IPS-18c (cell line): ENCODE results near the gene P3H4.

Experiments
- H3K4me3 ChIP-seq: 2 replicates; pipeline ENCODE4 v1.7.0; 2013; ENCODE audit warnings: low read depth, mild to moderate bottlenecking, low read length, moderate library complexity; ENCODE audit not compliant: insufficient read depth
- H3K9me3 ChIP-seq: one replicate; pipeline ENCODE4 v1.6.1; 2013; ENCODE audit warnings: mild to moderate bottlenecking, low read length, moderate library complexity; ENCODE audit not compliant: control insufficient read depth, insufficient read depth

The P3H4 gene

DNA sequence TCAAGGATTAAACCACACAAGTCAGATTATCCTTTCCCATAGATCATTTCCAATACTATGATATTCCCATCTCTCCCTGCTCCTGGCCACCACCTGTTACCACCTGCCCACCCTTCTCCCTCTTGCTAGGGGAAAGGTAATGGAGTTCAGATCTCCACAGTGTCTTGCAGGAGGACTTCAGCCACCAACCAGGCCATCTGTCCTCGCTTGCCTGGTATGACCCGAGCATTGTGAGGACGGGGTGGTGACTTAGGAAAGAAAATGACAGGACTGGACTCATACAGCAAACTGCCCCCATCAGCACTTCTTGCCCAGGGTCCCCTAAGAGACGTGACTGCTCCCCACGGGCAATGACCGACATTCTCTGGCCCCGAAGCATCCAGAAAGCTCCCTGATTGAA, 11.8 kb upstream of the P3H4 start:
- Histone ChIP-seq H3K4me3 (no peak overlapping the region), H3K9me3 (no peaks in the 10 kb centered on the region)

DNA sequence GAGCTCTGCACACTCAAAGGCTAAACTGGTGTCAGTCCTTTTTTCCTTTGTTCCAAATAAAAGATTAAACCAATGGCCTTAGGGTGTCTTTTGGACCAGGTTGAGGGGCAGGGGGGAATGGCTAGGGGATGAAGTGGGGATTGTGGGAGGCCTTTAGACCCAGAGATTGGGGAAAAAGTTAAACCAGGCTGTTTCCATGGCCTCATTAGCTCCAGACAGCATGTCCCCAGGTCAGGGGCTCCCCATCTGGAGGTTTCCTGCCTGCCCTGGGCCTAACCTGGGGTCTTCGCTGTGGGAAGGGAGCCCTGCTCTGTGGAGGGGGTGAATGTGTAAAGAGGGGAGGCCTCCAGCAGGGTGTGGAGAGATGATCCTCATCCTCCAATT, 11.4 kb upstream of the P3H4 start:
- Histone ChIP-seq H3K9me3 (peaks cover 1% of the 10 kb centered on the region), H3K4me3 (no peak overlapping the region)

DNA sequence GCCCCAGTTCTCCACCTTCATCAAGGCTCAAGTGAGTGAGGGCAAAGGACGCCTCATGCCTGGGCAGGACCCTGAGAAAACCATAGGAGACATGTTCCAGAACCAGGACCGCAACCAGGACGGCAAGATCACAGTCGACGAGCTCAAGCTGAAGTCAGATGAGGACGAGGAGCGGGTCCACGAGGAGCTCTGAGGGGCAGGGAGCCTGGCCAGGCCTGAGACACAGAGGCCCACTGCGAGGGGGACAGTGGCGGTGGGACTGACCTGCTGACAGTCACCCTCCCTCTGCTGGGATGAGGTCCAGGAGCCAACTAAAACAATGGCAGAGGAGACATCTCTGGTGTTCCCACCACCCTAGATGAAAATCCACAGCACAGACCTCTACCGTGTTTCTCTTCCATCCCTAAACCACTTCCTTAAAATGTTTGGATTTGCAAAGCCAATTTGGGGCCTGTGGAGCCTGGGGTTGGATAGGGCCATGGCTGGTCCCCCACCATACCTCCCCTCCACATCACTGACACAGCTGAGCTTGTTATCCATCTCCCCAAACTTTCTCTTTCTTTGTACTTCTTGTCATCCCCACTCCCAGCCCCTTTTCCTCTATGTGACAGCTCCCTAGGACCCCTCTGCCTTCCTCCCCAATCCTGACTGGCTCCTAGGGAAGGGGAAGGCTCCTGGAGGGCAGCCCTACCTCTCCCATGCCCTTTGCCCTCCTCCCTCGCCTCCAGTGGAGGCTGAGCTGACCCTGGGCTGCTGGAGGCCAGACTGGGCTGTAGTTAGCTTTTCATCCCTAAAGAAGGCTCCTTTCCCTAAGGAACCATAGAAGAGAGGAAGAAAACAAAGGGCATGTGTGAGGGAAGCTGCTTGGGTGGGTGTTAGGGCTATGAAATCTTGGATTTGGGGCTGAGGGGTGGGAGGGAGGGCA, 10.7 kb upstream of the P3H4 start:
- no peak overlapping the region for H3K4me3 ChIP-seq
- H3K9me3 ChIP-seq, result peaks cover 2% of the 10 kb centered on the region

DNA sequence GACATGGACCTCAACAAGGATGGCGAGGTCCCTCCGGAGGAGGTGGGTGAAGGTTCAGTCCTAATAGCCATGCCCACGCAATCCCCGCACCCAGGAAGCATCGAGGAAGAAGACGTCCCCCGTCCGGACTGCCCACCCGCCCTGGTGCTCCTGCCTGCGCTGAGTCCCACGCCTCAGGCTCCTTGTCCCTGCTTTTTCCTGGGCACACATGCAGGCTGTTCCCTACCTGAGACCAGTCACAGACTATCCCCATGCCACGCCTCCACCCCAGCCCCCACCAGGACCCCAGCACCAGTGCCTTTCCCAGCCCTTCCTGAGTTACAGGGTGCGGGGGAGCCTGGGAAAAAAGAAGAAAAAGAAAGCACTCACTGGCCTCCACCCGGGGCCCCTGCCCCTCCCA, 10.0 kb upstream of the P3H4 start:
- Histone ChIP-seq H3K4me3 (no peak overlapping the region), H3K9me3 (peaks cover 2% of the 10 kb centered on the region)

DNA sequence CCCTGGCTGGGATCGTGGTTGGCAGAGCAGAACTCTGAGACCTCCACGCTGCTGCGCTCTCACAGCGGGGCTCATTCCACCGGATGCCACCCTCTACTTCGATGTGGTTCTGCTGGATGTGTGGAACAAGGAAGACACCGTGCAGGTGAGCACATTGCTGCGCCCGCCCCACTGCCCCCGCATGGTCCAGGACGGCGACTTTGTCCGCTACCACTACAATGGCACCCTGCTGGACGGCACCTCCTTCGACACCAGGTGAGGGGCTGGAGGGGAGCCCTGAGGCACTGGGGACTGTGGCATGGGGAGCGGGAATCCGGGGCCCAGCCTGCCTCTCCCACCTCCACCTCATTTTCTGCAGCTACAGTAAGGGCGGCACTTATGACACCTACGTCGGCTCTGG, 6.3 kb upstream of the P3H4 start:
- peaks cover 2% of the 10 kb centered on the region for H3K9me3 ChIP-seq
- H3K4me3 ChIP-seq, result no peak overlapping the region

DNA sequence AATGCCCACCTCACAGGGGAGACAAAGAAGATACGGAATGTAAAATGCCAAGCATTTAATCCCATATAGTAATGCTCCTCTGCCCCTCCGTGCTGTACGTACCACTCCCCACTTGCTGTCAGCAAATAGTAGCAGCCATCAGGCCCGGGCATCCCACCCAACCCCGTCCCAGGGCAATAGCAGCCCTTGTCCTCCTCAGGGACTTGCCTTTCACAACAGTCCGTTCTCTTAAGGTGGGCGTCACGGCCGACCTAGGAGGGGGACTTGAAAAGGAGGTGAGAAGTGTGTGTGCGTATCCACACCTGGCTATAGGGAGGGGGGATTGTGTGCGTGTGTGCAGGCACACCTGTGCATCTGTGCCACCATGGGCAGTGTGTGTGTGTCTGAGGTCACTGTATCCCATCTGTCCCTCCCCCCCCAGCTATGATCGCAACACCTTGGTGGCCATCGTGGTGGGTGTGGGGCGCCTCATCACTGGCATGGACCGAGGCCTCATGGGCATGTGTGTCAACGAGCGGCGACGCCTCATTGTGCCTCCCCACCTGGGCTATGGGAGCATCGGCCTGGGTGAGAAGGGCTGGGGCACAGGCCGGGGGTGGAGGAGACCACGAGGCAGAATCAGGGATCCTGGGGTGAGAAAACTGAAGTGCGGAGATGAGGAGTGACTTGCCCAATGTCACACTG, 5.0 kb upstream of the P3H4 start:
- Histone ChIP-seq H3K4me3 (no peak overlapping the region), H3K9me3 (peaks cover 2% of the 10 kb centered on the region)

DNA sequence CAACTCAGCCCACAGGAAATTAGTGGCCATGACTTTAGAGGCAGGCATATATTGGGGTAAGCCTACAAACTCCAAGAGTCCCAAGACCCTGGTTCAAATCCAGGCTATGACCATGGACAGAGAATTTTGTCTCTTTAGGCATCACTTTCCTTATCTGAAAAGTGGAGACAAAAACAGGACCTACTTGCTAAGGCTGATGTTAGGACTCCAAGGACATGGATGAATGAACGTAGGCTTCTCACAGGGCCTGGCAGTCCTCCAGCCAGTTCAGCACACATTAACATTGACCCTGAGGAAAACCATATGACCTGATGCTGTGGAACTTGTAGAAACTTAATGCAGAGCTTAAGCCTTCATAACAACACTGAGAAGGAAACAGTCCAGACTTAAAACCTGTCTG, 2.4 kb upstream of the P3H4 start:
- H3K9me3 ChIP-seq, result peaks cover 2% of the 10 kb centered on the region
- H3K4me3 ChIP-seq, result peak overlapping the region; percentile 96

DNA sequence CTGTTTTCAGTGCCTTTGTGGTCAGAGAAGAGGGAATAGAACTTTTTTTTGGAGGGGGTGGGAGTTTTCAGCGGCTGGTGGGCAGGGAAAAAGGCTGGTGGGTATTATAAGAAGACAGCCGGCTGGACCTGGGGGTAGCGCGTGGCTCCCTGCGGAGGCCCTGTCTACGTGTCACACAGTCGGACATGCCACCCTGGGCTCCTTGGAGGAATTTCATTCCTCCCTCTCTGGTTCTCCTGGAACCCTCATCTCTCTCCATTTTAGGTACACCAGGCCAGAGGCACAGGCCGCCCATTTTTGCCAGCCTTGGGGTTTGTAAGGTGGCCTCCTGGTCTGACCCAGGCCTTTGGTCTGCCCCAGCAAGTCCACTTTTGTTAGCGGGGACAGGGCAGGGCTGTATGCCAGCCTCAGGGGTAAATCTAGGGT, 2.0 kb upstream of the P3H4 start:
- Histone ChIP-seq H3K9me3 (peaks cover 2% of the 10 kb centered on the region), H3K4me3 (peak overlapping the region; percentile 96)

DNA sequence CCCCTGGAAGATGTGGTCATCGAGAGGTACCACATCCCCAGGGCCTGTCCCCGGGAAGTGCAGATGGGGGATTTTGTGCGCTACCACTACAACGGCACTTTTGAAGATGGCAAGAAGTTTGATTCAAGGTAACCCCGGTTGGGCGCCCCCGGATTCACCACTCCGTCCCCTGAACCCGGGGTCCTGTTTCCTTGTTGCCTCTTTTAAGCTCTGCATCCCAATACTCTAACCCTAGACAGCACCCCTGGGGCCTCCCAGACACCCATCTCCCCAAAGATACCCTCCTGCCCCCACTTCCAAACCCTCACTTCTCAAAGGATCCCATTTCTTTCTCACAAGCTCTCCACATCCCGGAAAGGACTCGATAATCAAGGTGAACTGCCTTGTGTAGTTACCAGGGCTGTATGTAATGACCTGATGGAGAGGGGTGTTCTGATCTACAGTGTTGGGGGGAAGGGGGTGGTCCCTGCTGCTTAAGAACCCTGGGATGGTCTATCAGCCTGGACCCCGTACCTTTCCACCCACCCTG, 1.5 kb upstream of the P3H4 start:
- H3K9me3 ChIP-seq, result peaks cover 4% of the 10 kb centered on the region
- peak overlapping the region; percentile 96 for H3K4me3 ChIP-seq

DNA sequence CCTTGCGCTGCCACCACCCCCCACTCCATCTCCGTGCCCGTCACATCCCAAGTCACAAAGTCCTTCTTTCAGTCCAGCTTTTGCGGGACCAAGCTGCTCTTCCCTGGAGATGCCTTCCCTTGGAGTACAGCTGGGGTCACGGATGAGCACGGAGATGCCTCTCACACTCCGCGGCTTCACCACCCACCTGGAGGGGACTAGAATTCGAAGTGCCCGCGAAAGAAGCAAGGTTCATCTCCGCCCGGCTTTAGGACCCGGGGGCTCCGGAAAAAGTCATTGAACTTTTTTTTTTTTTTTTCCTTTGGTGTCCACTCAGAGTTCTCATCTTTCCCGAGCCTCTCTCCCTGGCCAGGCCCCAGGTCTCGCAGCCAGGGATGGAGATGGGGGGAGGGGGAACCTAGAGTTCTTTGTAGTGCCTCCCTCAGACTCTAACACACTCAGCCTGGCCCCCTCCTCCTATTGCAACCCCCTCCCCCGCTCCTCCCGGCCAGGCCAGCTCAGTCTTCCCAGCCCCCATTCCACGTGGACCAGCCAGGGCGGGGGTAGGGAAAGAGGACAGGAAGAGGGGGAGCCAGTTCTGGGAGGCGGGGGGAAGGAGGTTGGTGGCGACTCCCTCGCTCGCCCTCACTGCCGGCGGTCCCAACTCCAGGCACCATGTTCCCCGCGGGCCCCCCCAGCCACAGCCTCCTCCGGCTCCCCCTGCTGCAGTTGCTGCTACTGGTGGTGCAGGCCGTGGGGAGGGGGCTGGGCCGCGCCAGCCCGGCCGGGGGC, 817 bp upstream of the P3H4 start, which contains the start of gene FKBP10:
Gene FKBP10, plus strand, starts transcription at position 624 of the 771 bp plus-strand sequence. Its CDS starts 31 bp downstream, at position 655.
- Histone ChIP-seq H3K9me3 (peaks cover 2% of the 10 kb centered on the region), H3K4me3 (peak within 1 kb of the TSS; percentile 96)

DNA sequence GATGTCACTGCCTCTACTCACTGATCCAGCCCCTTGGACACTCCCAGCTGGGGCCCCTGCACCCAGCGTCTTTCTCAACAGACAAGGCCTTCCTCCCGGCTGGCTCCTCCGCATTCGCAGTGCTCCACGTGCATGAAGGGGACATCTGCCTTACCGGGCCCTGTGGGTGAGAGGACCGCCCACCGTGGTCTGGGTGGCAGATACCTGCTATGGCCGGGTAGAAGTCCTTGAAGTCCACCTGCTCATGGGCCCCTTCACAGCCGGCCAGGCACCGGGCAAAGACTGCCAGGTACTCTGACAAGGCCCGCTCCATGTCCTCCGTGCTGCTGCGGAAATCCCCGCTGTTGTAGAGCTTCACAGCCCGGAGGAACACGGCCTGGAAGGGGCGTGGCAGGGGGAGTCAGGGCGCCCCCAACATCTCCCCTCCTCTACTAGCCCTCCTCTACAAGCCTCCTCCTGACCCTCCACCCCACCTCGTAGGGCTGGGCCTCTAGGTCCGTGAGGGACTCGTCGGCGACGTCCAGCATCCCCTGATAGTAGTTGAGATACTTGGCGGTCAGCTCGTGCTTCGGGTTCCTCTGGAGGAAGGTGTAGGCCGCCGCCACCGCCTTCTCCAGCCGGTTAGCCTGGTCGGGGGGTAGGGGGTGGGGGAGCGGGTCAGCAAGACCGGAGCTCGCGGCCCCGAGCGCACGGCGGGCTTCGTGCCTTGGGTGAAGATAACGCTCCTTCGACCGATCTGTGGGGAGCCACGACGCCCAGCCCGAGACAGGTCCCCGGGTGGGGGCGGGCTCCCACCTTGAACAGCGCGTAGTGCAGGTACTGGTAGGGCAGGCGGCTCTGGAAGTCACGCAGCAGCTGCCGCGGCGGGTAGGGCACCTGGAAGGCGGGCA, 845 bp downstream of the P3H4 start:
- peak overlapping the region; percentile 96 for H3K4me3 ChIP-seq
- H3K9me3 ChIP-seq, result peaks cover 2% of the 10 kb centered on the region

DNA sequence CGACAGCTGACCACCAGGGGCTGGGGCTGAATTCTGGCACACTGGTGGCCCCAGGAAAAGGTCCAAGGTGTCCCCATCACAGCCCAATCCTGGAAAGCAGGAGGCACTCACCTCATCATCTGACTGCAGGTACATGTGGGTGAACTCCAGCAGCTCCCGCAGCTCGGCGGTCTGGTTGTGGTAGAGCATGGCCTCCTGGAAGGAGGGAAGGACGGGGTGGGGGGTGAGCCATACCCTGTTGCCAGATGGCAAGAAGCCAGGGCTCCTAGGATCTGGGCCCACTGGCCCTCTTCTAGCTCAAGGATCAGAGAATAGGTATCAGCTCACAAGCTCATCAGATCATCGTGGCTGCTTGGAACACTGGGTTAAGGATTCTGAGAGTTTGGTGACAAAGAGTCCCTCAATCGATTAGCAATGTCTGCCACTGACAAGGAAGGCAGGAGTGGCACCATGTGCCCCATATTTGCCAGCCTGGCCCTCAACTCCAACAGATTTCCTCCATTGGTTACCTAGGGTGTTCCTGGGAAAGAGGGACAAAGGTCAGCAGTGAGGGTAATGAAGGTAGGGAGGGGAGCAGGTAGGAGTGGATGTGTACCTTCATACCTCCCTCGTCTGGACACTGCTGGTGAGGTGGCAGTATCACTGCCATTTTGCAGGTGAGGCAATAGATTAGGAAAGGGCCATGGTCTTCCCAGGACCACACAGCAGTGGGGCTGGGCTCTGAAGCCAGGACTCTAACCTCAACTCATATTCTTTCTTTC, 4.9 kb downstream of the P3H4 start:
- no peak overlapping the region for H3K4me3 ChIP-seq
- peaks cover 2% of the 10 kb centered on the region for H3K9me3 ChIP-seq

DNA sequence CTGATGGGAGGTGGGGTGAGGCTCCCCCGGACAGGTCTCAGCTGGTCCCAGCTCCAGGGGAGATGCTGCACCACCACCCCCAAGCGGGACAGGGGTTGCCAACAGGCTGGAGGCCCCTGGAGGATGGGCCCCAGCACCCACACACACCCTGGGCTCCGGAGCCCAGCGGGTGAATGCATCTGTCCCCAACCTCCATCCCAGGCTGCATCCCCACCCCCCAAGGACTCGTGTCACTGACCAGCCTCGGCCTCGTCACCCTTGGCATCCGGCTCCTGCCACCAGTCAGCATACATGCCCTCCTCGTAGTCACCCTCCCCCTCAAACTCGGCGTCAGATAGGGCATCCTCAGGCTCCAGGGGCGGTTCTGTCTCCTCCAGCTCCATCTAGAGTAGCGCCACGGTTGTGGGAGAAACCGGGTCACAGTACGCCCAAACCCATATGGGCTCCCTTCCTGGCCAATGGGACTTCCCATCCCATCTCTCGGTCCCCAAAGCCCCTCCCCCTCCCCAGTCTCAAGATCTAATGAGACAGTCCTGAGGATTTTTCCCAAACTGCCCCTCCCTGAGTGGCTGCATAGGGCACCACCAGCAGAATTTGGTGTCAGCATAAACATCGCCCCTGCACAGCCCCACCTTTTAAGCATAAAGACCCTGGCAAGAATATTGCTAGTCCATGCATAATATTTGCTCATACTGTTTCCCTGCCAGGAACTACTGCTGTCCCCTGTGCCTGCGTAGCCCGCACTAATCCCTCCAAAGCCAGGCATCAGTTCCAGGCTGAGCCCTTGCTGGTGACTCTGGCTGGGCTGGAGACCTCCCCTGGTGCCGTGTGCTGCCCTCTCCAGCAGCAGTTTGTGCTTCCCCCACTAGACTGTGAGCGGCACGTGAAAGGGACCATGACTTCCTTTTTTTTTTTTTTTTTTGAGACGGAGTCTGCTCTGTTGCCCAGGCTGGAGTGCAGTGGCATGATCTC, 8.4 kb downstream of the P3H4 start:
- Histone ChIP-seq H3K9me3 (no peaks in the 10 kb centered on the region), H3K4me3 (no peak overlapping the region)

DNA sequence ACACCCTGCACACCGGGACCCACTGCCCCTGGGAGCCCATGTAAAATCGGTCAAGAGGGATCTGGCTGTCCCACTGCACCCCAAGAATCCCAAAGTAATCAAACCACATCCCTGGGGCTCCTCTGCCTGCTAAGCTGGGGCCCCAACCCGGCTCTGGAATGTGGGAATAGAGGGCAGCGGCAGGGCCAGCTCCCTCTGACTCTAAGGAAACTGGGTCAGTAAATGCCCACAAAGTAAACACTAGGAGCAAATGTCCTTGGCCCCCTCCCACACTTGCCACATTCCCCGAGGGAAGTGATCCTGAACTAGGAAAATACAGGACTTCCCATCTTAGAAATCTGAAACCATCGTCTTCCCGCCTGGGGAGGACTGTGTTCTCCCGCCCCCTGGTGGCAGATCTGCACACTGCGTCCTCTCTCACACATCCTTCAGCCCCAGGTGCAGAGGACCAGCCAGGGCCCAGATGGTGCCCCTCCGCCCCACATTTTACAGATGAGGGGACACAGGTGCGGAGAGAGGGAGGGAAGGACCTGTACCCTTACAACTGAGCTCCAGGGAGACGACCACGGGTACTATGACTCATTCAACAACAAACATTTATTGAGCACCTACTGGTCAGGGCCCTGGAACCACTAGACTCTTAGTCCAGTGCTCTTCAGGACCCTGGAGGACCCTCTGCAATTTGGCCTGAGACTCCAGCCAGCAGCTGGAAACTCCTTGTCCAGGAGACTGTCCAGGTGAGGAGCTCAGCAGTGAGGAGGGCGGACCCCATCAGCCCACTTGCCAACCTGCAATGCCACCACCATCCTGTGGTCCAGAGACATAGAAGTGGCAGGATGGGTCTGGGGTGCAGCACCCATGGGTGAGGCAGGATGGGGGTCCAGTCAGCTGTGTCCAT, 10.1 kb downstream of the P3H4 start:
- Histone ChIP-seq H3K9me3 (no peaks in the 10 kb centered on the region), H3K4me3 (peak overlapping the region; percentile 34)
